Measurements from ENCODE around the gene RIMKLA.

GRCh38 chr1:42343049-42343448 is 37.5 kb upstream of the RIMKLA start:
- TF ChIP-seq FOXK2 (IDR thresholded peaks at IDR 0.05) (no peak), ATM (IDR thresholded peaks at IDR 0.05; ENCODE audit: borderline replicate concordance) (no peak), TEAD3 (CRISPR knock-in tag; optimal IDR thresholded peaks at IDR 0.05; ENCODE audit: borderline replicate concordance) (no peak), CEBPB (IDR thresholded peaks at IDR 0.05; ENCODE audit: borderline replicate concordance, low read depth, low read length) (no peak), CEBPG (CRISPR knock-in tag; IDR thresholded peaks at IDR 0.05) (no peak), NBN (conservative IDR thresholded peaks at IDR 0.05) (no peak), CHD4 (IDR thresholded peaks at IDR 0.05; ENCODE audit: borderline replicate concordance, low read length) (no peak), KLF9 (CRISPR knock-in tag; IDR thresholded peaks at IDR 0.05; ENCODE audit: low read depth) (no peak)

All from HepG2 (cell line).